MG63 (cell line): ENCODE results near the gene ACTN4. TPM values are rescaled to one million over a fixed set of nuclear protein-coding genes. Genes with fewer than 3 reads are reported as not detected.
"Not testable (repeated sequence)": the region's sequence is repeated elsewhere in the genome, so short reads cannot be mapped to it uniquely, and the experiment has no call there.

Experiments used
- DNase-seq: peaks from one replicate; pipeline ENCODE4 v3.0.0-alpha.2; 2020
- H3K27me3 ChIP-seq: fragments of 250-450 bp; sonication (Bioruptor Pico); 2 replicates; pipeline ENCODE4 v1.5.1; 2020; ENCODE audit warnings: mild to moderate bottlenecking, moderate library complexity
- H3K36me3 ChIP-seq: fragments of 250-450 bp; sonication (Bioruptor Pico); 2 replicates; pipeline ENCODE4 v1.5.1; 2020; ENCODE audit warnings: mild to moderate bottlenecking, moderate library complexity
- H3K4me3 ChIP-seq: fragments of 250-450 bp; sonication (Bioruptor Pico); 2 replicates; pipeline ENCODE4 v1.5.1; 2020; ENCODE audit warnings: mild to moderate bottlenecking, moderate library complexity
- H3K9me3 ChIP-seq: fragments of 250-450 bp; sonication (Bioruptor Pico); 2 replicates; pipeline ENCODE4 v1.5.1; 2020; ENCODE audit warnings: mild to moderate bottlenecking, moderate library complexity
- total RNA-seq: library from RNA; depleted of rRNA; stranded (reverse); fragments of >200 nt; shearing (Covaris generic); gene quantifications from 2 replicates; pipeline ENCODE4 v1.2.3, GENCODE V29; 2014; ENCODE audit warnings: low replicate concordance

The ACTN4 gene
- total RNA-seq, 1 experiment from 2014 or later = 621 TPM

DNA sequence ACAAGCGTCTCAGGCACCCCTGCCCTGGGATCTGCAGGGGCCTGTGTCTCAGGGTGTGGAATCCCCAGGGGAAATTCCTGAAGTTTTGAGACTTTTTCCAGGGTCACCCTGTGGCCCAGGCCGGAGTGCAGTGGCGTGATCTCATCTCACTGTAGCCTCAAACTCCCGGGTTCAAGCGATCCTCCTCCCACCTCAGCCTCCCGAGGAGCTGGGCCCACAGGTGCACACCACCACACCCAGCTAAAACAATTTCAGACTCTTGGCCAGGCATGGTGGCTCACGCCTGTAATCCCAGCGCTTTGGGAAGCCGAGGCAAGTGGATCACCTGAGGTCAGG is 92.8 kb downstream of the ACTN4 start:
- no peak for DNase-seq
- Histone ChIP-seq H3K36me3 (no peaks in the 10 kb centered on the region), H3K9me3 (no peaks in the 10 kb centered on the region), H3K27me3 (no peaks in the 10 kb centered on the region), H3K4me3 (no peak overlapping the region)

- DNase-seq = no peak
- no peaks in the 10 kb centered on the region for H3K27me3 ChIP-seq
- no peak overlapping the region for H3K4me3 ChIP-seq
- no peaks in the 10 kb centered on the region for H3K36me3 ChIP-seq
- H3K9me3 ChIP-seq = no peaks in the 10 kb centered on the region
Measured at GRCh38 chr19:38740932-38741331, 93.5 kb downstream of the ACTN4 start.

GRCh38 chr19:38741670-38742069 is 94.2 kb downstream of the ACTN4 start:
- Histone ChIP-seq H3K27me3 (no peaks in the 10 kb centered on the region), H3K9me3 (no peaks in the 10 kb centered on the region), H3K4me3 (no peak overlapping the region), H3K36me3 (no peaks in the 10 kb centered on the region)
- DNase-seq = no peak

DNA sequence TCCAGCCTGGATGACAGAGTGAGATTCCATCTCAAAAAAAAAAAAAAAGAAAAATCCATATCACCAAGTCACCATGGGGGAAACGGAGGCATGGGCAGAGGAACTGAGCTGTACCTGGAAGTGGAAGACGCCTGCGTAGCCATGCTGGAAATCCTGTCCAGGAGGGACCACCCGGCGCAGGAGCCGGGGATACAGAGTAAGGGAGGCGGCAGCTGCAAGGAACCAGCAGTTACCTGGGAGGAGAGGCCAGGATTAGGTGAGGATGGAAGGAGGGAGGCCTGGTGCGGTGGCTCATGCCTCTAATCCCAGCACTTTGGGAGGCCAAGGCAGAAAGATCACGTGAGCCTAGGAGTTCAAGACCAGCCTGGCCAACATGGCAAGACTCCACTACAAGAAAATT is 94.8 kb downstream of the ACTN4 start:
- H3K9me3 ChIP-seq = no peaks in the 10 kb centered on the region
- H3K27me3 ChIP-seq = no peaks in the 10 kb centered on the region
- no peak for DNase-seq
- H3K4me3 ChIP-seq = no peak overlapping the region
- H3K36me3 ChIP-seq = no peaks in the 10 kb centered on the region

DNA sequence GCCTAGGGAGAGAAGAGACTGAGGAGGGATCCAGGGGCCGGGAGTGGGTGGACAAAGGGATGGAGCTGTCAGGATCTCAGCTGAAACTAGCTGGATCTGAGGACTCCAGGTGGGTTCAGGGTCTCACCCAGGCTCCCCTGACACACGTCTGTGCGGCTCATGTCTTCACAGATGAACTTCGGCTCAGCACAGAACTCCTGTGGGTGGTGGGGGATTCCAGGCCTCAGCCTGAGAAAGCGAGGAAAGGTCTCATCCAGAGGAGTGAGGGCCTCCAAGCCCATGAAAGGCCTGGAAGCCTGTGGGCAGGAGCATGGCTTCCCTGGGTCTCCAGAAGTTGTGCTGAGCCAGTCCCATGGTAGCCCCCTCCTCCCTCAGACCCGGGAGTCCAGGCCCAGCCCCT is 95.5 kb downstream of the ACTN4 start:
- no peak for DNase-seq
- Histone ChIP-seq H3K36me3 (no peaks in the 10 kb centered on the region), H3K27me3 (no peaks in the 10 kb centered on the region), H3K9me3 (no peaks in the 10 kb centered on the region), H3K4me3 (no peak overlapping the region)

- no peak for DNase-seq
- Histone ChIP-seq H3K27me3 (no peaks in the 10 kb centered on the region), H3K36me3 (no peaks in the 10 kb centered on the region), H3K9me3 (no peaks in the 10 kb centered on the region), H3K4me3 (no peak overlapping the region)
Measured at GRCh38 chr19:38743394-38744297, 96.2 kb downstream of the ACTN4 start.

DNA sequence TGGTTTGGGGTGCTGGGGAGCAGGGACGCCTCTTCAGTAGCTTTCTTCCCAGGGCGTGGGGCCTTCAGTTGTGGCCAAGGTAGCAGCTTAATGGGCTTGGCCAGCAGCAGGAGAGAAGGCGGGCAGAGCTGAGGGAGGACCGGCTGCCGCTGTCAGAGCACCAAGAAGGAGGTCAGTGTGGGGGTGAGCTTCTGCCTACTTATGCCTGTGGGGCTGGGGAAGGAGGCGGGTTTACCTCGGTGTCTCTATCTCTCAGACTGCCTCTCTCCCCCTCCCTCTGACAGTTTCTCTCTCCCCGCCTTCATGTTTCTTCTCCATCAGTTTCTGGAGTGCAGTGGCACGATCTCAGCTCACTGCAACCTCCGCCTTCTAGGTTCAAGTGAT is 96.8 kb downstream of the ACTN4 start, which contains the start of gene CAPN12:
Gene CAPN12 (minus strand): TSS at position 177 of the 384 bp plus-strand sequence. CDS start 309 bp downstream, outside the sequence.
- no peaks in the 10 kb centered on the region for H3K27me3 ChIP-seq
- no peak for DNase-seq
- H3K9me3 ChIP-seq = no peaks in the 10 kb centered on the region
- no peaks in the 10 kb centered on the region for H3K36me3 ChIP-seq
- H3K4me3 ChIP-seq = no peak within 1 kb of the TSS

DNA sequence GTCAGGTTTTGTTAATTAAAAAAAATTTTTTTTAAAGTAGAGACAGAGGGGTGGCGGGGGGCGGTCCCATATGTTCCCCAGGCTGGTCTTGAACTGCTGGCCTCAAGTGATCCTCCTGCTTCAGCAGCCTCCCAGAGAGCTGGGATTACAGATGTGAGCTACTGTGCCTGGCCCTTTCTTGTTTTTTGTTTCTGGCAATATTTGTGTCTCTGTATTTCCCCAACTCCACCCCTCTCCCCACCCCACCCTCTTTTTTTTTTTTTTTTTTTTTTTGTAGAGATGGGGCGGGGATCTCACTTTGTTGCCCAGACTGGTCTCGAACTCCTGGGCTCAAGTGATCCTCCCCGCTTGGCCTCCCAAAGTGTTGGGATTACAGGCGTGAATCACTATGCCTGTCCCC is 97.4 kb downstream of the ACTN4 start:
- no peak for DNase-seq
- Histone ChIP-seq H3K27me3 (no peaks in the 10 kb centered on the region), H3K36me3 (no peaks in the 10 kb centered on the region), H3K4me3 (no peak overlapping the region), H3K9me3 (no peaks in the 10 kb centered on the region)

DNA sequence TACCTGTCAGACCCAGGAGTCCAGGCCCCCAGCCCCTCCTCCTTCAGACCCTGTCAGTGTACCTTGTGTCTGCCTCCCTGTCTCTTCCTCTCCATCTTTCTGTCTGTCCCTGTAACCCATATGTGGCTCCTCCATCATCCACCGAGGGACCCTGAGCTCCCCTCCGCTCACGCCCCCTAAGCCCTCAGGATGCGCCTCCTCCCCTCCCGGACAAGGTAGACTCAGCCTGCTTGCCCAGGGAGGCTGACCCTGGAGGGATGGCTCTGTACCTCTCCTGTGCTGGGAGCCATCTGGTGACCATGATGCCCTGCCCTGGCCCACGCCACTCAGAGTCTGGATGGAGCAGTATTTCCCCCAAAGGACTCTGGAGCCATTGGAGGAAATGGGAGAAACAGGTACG is 97.9 kb downstream of the ACTN4 start:
- H3K9me3 ChIP-seq = no peaks in the 10 kb centered on the region
- DNase-seq = no peak
- no peaks in the 10 kb centered on the region for H3K27me3 ChIP-seq
- H3K4me3 ChIP-seq = no peak overlapping the region
- H3K36me3 ChIP-seq = no peaks in the 10 kb centered on the region

- not testable (repeated sequence) for DNase-seq, H3K27me3 ChIP-seq, H3K36me3 ChIP-seq, H3K9me3 ChIP-seq, H3K4me3 ChIP-seq
Measured at GRCh38 chr19:38753783-38754182, 106.3 kb downstream of the ACTN4 start.

DNA sequence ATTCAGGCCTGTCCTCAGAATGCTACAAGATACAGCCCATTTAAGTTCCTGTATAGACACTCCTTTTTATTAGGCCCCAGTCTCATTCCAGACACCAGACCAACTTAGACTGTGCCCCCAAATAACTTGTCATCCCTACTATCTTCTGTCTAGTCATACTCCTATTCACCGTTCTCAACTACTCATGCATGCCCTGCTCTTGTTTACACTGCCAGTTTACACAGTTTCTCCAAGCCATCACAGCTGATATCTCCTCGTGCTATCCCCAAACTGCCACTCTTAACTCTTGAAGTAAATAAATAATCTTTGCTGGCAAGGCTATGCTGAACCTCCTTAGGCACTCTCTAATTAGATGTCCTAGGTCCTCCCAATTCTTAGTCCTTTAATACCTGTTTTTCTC is 106.7 kb downstream of the ACTN4 start:
- H3K36me3 ChIP-seq, H3K4me3 ChIP-seq, DNase-seq: not testable (repeated sequence)

DNA sequence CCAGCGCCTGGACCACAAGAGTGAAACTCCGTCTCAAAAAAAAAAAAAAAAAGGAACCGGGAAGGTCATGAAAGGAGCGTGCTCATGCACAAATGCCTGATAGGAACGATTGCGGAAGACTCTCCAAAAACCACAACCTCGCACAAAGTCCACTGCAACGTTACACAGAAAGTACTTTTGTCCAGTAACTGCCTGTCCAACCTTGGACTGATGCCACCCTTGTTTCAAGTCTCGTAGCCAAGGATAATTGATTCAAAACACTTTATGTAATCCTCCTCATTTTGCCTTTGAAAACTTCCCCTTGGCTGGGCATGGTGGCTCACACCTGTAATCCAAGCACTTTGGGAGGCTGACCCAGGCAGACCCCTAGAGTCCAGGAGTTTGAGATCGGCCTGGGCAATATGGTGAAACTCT is 112.1 kb downstream of the ACTN4 start:
- H3K27me3 ChIP-seq = no peaks in the 10 kb centered on the region
- no peaks in the 10 kb centered on the region for H3K36me3 ChIP-seq
- no peaks in the 10 kb centered on the region for H3K9me3 ChIP-seq
- H3K4me3 ChIP-seq = no peak overlapping the region
- DNase-seq = no peak

More for the DNA sequence above, 106.7 kb downstream of the ACTN4 start:
- H3K27me3 ChIP-seq, H3K9me3 ChIP-seq: not testable (repeated sequence)

DNA sequence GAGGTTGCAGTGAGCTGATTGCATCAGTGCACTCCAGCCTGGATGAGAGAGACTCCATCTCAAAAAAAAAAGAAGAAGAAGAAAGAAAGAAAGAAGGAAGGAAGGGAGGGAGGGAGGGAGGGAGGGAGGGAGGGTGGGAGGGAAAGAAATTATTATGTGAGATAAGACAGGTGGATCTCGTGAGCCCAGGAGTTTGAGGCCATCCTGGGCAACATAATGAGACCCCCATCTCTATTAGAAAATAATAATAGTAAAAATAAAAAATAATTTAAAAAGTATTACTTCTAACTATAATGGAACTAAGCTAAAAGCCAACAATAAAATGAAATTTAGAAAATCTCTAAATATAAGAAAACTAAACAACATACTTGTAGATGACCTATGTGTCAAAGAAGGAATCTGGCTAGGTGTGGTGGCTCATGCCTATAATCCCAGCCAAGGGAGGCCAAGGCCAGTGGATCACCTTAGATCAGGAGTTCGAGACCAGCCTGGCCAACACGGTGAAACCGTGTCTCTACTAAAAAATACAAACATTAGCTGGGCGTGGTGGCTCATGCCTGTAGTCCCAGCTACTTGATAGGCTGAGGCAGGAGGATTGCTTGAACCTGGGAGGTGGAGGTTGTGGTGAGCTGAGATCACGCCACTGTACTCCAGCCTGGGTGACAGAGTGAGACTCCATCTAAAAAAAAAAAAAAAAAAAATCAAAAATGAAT is 113.5 kb downstream of the ACTN4 start:
- H3K27me3 ChIP-seq, DNase-seq, H3K4me3 ChIP-seq, H3K9me3 ChIP-seq, H3K36me3 ChIP-seq: not testable (repeated sequence)

DNA sequence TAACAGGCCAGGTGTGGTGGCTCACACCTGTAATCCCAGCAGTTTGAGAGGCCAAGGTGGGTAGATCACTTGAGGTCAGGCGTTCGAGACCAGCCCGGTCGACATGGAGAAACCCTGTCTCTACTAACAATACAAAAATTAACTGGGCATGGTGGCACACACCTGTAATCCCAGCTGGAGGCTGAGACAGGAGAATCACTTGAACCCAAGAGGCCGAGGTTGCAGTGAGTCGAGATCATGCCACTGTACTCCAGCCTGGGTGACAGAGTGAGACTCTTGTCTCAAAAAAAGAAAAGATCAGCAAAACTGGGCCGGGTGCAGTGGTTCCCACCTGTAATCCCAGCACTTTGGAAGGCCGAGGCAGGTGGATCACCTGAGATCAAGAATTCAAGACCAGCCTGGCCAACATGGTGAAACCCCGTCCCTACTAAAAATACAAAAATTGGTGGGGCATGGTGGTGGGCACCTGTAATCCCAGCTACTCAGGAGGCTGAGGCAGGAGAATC is 114.5 kb downstream of the ACTN4 start:
- H3K36me3 ChIP-seq, H3K27me3 ChIP-seq, H3K9me3 ChIP-seq, DNase-seq, H3K4me3 ChIP-seq: not testable (repeated sequence)

DNA sequence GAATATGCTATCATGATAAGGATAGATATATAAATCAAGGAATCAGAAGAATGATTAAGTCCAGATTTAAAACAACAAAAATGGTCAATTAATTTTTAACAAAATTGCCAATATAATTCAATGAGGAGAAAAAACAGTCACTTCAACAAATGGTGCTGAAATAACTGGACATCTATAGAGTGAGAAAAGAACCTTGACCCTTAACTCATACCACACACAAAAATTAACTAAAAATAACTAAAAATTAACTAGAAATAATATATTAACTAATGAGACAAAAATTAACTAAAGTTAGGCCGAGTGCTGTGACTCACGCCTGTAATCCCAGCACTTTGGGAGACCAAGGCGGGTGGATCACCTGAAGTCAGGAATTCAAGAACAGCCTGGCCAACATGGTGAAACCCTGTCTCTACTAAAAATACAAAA is 116.4 kb downstream of the ACTN4 start:
- 0 out of 2 replicates have a peak, but pooled peaks cover 3% of the 10 kb centered on the region for H3K27me3 ChIP-seq
- no peak for DNase-seq
- H3K4me3 ChIP-seq = no peak overlapping the region
- no peaks in the 10 kb centered on the region for H3K36me3 ChIP-seq
- peaks cover 2% of the 10 kb centered on the region; the same call in 1 of the 2 replicates for H3K9me3 ChIP-seq

DNA sequence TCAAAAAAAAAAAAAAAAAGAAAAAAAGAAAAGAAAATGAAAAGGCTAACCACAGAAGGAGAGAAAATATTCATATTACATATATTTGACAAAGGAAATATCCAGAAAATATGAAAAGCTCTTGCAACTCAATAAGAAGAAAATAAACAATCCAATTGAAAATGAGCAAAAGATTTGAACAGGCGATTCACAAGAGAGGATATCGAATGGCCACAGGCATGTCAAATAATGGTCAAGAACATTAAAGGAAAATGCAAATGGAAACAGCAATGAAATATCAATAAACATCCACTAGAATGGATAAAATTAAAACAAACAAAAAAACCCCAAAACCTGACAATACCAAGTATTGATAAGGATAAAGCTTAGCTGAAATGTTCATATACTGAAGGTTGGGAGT is 117.8 kb downstream of the ACTN4 start:
- Histone ChIP-seq H3K9me3 (peaks cover 2% of the 10 kb centered on the region; the same call in 1 of the 2 replicates), H3K27me3 (0 out of 2 replicates have a peak, but pooled peaks cover 3% of the 10 kb centered on the region), H3K36me3 (no peaks in the 10 kb centered on the region), H3K4me3 (no peak overlapping the region)
- no peak for DNase-seq

DNA sequence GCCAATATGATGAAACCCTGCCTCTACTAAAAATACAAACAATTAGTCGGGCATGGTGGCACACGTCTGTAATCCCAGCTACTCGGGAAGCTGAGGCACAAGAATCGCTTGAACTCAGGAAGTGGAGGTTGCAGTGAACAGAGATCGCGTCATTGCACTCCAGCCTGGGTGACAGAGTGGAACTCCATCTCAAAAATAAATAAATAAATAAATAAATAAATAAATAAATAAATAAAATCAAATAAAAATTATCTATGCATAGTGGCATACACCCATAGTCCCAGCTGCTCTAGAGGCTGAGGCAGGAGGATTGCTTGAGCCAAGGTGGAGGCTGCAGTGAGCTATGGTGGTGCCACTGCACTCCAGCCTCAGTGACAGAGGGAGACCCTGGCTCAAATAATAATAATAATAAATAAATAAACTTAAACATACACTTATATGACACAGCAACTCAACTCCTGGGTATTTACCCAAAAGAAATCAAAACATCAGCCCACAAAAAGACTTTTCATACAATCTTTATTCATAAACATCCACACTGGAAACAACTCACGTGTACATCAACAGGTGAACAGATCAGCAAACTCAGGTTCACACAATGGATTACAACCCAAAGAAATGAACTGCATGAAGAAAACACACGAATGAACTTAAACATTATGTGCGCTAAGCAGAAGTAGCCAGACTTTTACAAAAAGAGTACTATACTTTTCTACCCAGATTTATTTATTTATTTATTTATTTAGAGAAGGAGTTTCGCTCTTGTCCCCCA is 119.0 kb downstream of the ACTN4 start:
- no peaks in the 10 kb centered on the region for H3K36me3 ChIP-seq
- peaks cover 2% of the 10 kb centered on the region; the same call in 1 of the 2 replicates for H3K9me3 ChIP-seq
- no peak overlapping the region for H3K4me3 ChIP-seq
- no peak for DNase-seq
- H3K27me3 ChIP-seq = 0 out of 2 replicates have a peak, but pooled peaks cover 3% of the 10 kb centered on the region
